Right lung (tissue), 5 donors: ENCODE measurements around the gene LCA5L. TPM values are rescaled to one million over a fixed set of nuclear protein-coding genes. Genes with fewer than 3 reads are reported as not detected.
"Not testable (repeated sequence)": the region's sequence is repeated elsewhere in the genome, so short reads cannot be mapped to it uniquely, and the experiment has no call there.

Experiments used
- DNase-seq, 2 donors: peaks; one replicate each; pipeline ENCODE4 v3.0.0-alpha.2; 2013
- polyA plus RNA-seq, 5 donors: library from polyadenylated mRNA; unstranded; fragments of 120-200 nt; gene quantifications; one replicate each; pipeline versions ENCODE4 v1.2.1 to v1.2.3, GENCODE V29; 2013; ENCODE audit warnings: inconsistent platforms in 1 of 5, low replicate concordance in 1 of 5; ENCODE audit not compliant: insufficient read length in 5 of 5, insufficient read depth in 1 of 5

The LCA5L gene
- polyA plus RNA-seq, 5 donors, result 2.9 to 6.8 (median 4.3) TPM

DNA sequence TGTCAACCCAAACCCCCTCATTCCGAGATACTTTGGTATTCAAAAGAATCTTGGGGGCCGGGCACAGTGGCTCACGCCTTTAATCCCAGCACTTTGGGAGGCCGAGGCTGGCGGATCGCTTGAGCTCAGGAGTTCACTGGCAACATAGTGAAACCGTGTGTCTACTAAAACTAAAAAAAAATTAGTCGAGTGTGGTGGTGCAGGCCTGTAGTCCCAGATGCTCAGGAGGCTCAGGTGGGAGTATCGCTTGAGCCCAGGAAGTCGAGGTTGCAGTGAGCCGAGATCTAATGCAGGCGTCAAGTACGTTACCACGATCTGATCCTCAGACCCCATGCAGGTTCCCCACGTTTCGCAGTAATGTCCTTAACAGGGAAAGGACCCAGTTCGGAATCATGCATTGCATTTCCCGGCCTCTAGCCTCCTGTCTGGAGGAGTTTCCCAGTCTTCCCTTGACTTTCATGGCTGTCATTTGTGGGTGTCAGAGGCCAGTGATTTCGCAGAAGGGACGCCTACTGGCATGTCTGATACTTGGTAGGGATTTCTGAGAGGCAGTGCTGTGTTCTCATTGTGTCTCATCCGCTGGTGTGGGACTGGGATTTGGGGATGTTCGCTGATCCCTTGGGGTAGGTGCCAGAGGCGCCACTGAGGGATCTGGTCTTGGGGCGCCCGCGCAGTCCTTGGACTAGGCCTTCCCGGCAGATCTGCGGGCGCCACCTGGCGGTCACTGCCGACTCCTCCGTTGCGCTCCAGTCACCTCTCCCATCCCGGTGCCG is 57.4 kb downstream of the LCA5L start:
- DNase-seq, result peak; percentile 75 to 82

DNA sequence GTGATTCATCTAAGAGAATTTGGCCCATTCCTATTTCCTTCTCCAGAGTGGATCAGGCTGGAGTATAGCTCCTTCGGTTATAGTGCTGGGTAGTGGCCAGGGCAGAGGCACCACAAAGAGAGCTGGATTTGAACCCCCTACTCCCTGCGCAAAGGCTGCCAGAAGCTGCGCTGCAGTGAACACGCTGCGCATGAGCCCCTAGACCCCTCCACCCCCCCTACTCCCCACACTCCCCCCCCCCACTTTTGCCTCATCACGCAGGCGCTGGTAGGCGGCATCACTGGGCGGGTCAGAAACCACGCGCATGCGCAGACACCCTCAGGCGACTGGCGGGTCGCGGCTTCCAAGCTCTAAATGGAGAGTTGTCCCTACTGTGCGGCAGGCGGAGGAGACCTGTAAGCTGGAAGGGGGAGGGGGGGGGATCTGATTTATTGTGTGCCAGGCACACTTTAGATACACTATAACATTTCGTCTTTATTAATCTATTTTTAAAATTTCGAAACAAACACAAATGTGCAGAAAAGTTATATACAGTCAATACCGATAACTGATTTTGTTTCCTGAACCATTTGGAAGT is 58.0 kb downstream of the LCA5L start:
- DNase-seq, result peak; percentile 81 to 86

DNA sequence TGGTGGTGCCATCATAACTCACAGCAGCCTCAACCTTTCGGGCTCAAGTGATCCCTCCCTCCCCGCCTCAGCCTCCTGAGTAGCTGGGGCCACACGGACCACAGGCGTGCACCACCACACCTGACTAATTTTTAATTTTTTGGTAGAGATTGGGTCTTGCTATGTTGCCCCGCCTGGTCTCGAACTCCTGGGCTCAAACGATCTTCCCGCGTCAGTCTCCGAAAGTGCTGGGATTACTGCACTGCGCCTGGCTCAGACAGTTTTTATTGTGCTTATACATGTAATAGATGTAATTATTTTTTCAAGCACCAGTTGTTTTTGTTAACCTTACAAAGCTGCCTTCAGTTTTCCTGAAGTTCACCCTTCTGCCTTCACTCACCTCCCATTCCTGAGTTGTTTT is 58.7 kb downstream of the LCA5L start:
- no peak for DNase-seq

DNA sequence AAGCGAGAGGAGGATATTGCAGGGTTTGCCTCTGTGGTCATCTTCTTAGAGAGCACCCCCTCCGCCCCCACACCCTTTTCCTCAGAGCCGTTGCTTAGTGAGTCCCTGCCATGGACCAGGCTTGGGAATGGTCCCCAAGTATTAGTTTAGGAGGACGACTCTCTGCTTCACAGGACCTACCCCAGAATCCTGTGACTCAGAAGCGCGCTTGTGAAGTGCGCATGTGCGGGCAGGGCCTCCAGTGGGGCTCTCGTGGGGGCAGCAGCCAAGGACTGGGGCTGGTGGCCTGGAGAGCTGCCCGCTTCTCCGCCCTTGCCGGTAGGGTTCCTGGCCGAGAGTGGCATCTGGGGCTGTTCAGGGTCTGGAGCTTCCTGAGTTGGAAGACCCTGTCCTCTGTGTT is 59.4 kb downstream of the LCA5L start:
- DNase-seq, result no peak

DNA sequence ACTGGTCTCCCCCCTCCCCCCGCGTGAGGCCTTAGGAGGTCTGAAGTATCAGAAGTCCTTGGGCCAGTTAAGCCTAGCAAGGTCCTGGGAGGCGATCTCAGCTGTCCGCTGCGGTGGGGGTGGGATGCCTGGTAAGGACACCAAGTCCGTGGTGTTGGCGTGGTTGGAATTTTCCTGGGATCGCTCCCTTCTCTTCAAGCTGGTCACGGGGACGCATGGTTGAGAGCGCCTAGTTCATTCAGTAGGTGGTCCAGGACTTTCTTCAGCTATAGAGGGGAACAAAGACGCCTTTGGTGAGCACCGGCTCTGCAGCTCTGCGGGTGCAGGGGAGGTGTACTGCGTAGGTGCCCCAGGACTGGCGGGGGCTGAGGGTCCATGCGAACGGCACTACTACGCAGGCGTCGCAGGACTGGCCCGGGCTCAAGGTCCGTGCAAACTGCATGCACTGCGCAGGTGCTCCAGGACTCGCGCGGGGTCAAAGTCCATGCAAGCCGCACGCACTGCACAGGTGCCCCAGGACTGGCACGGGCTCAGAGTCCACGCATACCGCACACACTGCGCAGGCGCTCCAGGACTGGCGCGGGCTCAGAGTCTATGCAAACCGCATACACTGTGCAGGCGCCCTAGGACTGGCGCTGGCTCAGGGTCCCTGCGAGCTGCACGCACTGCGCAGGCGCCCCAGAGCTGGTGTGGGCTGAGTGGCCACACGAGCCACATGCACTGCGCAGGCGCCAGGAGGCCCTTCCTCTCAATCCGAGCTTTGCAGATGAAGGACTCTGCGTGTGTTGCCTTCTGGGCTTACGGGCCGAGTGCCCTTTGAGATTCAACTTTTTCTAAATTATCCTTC is 60.1 kb downstream of the LCA5L start:
- peak; percentile 74 to 79 for DNase-seq

DNA sequence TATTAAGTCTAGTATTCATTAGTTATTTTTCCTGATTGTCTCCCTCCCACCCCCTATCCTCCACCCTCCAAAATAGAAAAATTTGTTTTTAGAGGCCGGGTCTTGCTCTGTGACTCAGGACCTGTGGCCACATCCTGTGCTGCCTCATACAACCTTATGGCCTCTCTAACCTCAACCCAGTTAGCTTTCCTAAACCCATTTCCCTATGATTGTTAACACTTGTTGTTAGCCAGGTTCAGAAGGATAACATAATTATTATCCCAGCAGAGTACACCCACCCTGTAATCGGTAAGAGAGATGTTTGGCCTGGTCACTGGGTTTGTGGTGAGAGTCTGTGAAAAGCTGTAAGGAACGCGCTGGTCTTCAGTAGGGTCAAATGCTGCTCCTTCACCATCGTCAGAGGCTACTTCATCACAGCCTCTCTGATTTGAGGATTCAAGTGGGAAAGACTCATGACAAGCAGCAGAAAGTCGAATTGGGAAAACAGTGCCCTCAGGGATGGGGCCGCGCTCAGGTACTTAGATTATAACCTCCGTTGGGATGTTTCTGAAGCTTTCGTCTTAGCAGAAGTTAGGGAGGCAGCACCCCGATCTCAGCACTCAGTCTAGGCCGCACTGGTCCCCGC is 60.8 kb downstream of the LCA5L start:
- no peak for DNase-seq

DNA sequence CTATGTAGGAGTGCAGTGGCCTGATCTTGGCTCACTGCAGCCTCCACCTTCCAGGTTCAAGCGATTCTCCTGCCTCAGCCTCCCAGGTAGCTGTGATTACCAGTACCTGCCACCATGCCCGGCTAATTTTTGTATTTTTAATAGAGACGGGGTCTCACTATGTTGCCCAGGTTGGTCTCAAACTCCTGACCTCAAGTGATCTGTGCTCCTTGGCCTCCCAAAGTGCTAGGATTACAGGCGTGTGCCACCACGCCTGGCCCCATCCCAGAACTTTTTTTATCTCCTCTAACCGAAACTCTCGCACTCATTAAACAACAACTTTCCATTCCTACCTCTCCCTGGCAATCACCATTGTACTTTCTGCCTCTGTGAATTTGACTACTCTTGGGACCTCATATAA is 63.5 kb downstream of the LCA5L start:
- DNase-seq, result not testable (repeated sequence)

DNA sequence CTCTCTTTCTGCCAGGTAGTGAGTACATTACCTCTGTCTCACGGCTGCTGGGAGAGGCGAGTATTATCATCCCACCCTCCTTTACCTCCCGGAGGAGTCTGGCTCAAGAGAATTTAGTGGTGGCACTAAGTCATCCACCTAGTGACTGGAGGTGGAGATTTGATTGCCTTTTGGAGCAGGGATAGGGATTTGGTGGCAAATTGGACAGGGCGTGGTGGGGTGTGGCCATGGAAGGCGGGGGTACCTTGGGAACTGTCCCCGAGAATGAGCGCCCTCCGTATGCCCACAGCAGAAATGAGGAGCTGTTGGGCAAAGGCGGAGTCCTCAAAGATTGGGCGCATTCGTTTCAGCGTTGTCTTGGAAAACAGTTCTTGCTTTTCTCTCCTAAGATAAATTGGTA is 64.6 kb downstream of the LCA5L start:
- no peak for DNase-seq

DNA sequence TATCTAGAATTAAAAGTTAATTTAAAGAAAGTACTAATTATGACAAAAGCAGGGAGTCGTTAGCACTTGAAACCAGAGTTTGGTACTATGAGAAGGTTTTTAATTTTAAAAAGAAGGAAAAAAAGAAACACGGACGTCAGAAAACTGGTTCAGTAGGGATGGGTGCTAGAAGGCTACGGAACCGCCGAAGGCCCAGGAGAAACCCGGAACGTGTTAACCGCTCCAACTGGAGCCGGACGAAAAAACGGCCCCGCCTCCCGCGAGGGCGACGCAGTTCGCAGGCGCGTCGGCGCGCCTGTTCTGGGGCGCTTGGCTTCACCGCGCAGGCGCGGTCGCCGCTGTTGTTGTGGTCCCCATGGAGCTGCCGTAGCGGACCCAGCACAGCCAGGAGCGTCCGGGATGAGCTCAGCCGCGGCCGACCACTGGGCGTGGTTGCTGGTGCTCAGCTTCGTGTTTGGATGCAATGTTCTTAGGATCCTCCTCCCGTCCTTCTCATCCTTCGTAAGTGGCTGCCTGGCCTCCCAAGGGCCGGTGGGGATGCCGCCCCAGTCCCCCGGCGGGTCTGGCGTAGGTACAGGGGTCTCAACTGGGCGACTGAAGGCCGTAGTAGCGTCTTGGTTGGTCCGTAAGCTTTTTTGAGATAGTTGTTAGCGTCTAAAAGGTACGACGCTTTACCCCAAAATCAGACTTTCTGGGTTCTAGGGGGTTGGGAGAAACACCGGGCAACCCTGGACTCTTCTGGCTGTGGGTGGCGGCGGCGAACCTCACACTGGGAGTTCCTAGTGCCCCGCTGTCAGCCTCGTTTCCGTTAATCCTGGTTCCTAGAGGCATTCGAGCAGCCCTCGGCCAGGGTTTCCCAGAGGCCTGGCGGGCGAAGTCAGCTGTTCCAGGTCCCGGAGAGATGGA is 65.3 kb downstream of the LCA5L start:
- peak; percentile 94 to 95 for DNase-seq

DNA sequence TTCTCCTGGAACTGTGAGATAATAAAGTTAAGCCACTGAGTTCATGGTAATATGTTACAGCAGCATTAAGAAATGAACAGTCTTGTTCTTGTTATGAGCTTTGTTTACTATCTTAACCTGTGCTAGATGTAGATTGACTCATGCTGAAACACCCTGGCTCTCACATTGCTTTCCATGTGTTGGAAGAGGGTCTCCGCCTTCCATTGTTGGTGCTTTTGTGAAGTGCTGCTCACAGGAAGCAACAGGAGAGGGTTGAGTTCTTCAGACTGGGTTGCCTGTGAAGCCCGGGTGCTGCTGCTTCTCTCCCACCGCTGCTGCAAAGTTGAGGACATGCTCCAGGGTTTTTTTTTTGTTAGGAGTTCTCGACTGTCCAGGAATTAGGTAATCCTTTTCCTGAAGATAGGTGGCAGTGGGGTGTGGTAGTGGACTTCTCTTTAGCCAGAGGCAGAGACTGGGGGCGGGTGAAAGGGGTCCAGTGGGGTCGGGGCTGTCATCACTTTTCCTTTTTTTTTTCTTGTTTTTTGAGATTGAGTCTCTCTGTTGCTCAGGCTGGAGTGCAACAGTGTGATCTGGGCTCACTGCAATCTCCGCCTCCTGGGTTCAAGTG is 68.0 kb downstream of the LCA5L start:
- DNase-seq, result no peak

DNA sequence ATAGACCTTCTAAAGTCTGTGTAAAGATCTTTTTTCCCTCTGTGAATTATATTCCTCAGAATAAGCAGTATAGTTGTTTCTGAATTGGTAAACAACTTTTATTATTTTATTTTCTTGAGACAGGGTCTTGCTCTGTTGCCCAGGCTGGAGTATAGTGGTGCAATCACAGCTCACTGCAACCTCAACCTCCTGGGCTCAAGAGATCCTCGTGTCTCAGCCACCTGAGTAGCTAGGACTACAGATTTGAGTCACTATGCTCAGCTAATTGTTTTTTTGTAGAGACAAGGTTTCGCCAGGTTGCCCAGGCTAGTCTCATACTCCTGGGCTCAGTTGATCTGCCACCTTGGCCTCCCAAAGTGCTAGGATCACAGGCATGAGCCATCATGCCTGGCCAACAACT is 70.1 kb downstream of the LCA5L start:
- no peak for DNase-seq

DNA sequence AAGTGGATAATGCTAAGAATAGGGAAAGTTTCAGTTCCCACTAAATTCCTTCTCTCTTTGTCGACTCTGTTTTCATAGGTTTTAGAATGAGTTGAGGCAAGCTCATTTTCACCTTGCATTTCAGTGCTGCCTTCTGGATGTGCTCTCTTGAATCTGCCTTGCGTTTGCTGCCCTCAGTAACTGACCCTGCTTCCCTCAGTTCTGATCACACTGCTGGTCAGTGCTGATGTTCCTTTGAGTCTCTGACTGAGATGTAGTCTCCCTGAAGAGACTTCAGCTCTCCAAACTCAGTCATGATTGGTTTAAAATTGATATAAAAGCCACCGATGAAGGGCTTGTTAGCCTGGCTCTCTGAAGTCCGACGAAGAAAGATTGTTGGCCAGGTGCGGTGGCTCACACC is 71.5 kb downstream of the LCA5L start:
- DNase-seq, result no peak

DNA sequence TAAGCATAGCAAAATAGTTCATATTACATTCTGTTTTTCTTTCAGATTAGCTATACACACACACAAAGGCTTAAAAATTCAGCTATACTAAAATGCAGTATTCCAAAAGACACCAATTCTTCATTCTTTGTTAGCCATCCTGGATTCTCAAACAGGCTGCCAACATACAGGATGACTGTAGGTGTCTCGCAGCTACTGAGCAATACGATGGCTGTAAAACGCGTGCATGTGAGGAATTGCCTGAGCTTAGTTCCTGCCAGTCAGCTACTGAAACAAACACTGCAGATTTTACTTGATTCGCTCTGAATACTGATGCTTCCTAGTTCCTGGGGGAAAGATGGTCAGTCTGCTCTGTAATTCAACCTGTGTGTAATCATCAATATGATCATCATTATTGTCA is 71.9 kb downstream of the LCA5L start:
- DNase-seq, result no peak

DNA sequence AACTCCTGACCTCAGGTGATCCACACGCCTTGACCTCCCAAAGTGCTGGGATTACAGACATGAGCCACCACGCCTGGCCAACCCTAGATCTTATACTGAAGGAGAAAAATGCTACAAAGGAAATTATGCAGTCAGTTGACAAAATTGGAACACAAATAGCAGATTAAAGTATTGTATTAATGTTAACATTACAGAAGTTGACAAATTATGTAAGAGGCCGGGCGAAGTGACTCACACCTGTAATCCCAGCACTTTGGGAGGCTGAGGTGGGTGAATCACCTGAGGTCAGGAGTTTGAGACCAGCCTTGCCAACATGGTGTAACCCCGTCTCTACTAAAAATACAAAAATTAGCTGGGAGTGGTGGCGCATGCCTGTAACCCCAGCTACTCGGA is 75.7 kb downstream of the LCA5L start:
- DNase-seq, result not testable (repeated sequence)

DNA sequence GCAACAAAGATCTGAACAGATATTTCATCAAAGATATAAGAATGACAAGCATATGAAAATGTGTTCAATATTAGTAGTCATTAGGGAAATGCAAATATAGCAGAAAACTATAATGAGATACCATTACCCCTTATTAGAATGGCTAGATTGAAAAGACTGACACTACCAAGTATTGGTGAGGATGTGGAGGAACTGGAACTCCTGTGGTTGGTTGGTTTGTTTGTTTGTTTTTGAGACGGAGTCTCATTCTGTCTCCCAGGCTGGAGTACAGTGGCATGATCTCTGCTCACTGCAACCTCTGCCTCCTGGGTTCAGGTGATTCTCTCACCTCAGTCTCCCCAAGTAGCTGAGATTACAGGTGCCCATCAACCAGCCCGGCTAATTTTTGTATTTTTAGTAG is 77.8 kb downstream of the LCA5L start:
- no peak for DNase-seq

DNA sequence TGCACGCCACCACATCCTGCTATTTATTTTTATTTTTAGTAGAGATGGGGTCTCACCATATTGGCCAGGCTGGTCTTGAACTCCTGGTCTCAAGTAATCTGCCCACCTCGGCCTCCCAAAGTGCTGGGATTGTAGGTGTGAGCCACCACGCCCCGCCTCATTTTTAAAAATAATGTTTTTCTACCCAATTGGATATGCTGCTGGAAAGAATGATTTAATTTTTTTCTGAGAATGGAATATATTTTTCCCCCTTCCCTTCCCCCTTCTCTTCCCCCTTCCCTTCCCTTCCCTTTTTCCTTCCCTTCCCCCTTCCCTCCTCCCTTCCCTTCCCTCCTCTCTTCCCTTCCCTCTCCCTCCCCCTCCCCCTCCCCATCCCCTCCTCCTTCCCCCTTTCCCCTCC is 79.0 kb downstream of the LCA5L start:
- no peak for DNase-seq

DNA sequence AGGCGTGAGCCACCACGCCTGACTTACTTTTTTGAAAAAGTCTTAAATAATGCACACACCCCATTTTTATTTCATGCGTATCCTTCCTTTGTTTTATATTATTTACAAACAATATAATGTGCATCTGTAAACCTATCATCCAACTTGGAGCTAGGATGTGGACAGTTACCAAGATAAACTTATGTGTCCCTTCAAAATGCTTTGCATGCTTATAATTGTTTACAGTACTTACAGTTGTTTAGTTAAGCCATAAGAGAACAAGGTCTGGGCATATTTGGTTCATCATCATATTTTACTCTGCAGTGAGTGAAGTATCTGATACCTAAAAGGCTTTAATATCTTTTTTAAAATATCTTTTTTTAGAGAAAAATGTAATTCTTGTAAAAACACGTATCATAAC is 80.6 kb downstream of the LCA5L start:
- no peak for DNase-seq

DNA sequence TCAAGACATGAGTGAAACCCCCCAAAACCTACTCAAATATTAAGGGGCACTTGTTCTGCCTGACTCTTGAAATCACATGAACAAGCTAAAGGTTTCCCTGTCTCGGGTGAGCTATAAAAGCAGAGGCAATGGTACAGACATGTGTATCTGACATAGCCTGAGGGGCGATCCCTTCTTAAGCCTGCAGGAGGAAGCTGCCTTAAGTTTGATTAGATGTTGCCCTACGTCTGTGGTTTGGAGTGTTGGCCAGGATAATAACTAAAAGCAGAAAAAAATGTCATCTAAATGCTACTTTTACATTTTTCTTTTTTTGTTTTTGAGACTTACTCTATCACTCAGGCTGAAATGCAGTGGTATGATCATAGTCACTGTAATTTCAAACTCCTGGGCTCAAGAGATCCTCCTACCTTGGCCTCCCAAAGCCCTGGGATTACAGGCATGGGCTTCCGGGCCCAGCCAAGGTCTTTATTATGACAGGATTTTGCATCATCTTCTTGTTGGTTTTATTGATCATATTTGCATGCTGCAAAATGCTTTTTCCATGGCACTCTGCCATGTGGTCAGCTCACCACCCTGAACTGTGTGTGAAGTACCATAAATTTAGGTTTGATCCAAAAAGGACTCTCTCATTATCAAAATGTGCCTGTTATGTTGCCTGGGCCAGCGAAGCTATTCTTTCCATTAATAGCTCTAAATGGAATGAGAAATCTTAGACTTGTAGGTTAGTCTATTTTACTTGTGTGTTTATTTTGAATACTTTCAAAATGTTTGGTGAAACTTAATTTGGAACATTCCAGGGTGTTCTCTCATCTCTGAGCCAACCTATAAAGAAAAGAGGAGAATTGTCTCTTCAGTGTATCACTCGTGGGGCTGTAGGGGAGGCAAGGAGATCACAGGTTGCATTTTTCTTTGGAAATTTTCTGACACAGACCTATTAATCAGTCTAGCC is 81.7 kb downstream of the LCA5L start:
- no peak for DNase-seq

DNA sequence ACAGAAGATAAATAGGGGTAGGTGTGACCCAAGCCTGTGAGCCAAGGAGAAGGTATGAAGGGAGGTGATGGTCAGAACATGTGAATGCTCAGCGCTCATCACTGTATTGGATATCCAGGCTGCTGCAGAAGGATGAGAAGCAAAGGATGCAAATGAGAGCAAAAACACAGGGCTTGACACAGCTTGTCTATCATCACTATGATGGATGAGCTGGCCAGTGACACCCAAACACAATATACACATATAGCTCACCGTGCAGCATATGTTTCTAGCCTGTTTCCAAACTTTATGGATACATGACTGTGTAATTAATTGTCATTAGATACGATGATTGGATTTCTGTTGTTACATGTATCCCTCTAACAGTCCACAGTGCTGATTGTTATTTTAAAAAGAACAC is 82.8 kb downstream of the LCA5L start:
- no peak for DNase-seq

DNA sequence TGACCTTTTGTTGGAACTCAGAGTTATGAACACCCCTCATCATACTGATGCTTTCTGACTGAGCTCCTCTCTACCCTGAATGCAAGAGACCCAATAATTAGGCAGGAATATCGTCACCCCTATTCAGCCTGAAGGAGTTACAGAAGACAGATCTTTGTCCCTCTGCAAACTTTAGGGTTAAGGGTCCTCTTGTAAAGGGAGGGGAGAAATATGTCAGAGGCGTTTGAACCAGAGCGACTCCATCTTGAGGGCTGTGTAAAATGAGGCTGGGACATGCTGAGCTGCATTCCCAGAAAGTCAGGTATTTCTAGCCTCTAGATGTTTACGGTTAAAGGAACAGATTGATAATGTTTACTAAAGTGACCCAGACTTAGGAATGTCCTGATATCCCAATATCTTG is 86.2 kb downstream of the LCA5L start:
- DNase-seq, result no peak
